HK-2 (cell line): Measurements from ENCODE around the gene KRTAP13-1.
A peak's percentile ranks its signal among the peaks of the same experiment; 100 is the strongest.

ENCODE experiments used
- DNase-seq: peaks from one replicate; pipeline ENCODE4 v3.0.0-alpha.2; 2018; ENCODE audit not compliant: unreplicated experiment

KRTAP13-1 gene

GRCh38 chr21:30395731-30396130, at the start of gene KRTAP13-1:
KRTAP13-1 (plus strand) TSS chr21:30396031; CDS start chr21:30396087, 56 bp downstream.
- DNase-seq, result no peak

- no peak for DNase-seq
These were observed 47.3 kb upstream of the KRTAP13-1 start, which contains the start of gene KRTAP23-1 for GRCh38 chr21:30348506-30348905. KRTAP23-1 (minus strand) TSS chr21:30348606; CDS start chr21:30348606, 0 bp downstream.

- no peak for DNase-seq
These were observed 46.3 kb upstream of the KRTAP13-1 start for GRCh38 chr21:30349572-30349971.

GRCh38 chr21:30351534-30351933, 44.3 kb upstream of the KRTAP13-1 start:
- DNase-seq, result no peak

GRCh38 chr21:30354308-30355005, 41.4 kb upstream of the KRTAP13-1 start:
- no peak for DNase-seq

- DNase-seq, result no peak
These were observed 39.9 kb upstream of the KRTAP13-1 start for GRCh38 chr21:30355906-30356305.

- DNase-seq, result no peak
These were observed 23.6 kb upstream of the KRTAP13-1 start, which contains the start of gene KRTAP13-2 for GRCh38 chr21:30372139-30372770. KRTAP13-2 (minus strand) TSS chr21:30372271; CDS start chr21:30372213, 58 bp downstream.

- no peak for DNase-seq
These were observed 13.6 kb upstream of the KRTAP13-1 start for GRCh38 chr21:30382201-30382600.

- DNase-seq, result no peak
These were observed 4.3 kb upstream of the KRTAP13-1 start for GRCh38 chr21:30391492-30392025.

- DNase-seq, result peak; percentile 46
These were observed 13.1 kb downstream of the KRTAP13-1 start for GRCh38 chr21:30408782-30409494.

- no peak for DNase-seq
These were observed 20.2 kb downstream of the KRTAP13-1 start for GRCh38 chr21:30415993-30416392.

GRCh38 chr21:30425826-30426225, 30.0 kb downstream of the KRTAP13-1 start, which contains the start of gene KRTAP13-3:
KRTAP13-3 (minus strand) TSS chr21:30425926; CDS start chr21:30425912, 14 bp downstream.
- DNase-seq, result no peak

GRCh38 chr21:30426731-30427130, 30.9 kb downstream of the KRTAP13-1 start:
- no peak for DNase-seq

- DNase-seq, result no peak
These were observed 34.4 kb downstream of the KRTAP13-1 start, which contains the start of gene KRTAP13-4 for GRCh38 chr21:30430170-30430655. KRTAP13-4 (plus strand) TSS chr21:30430220; CDS start chr21:30430276, 56 bp downstream.

- DNase-seq, result peak; percentile 24
These were observed 38.3 kb downstream of the KRTAP13-1 start for GRCh38 chr21:30434033-30434631.

- DNase-seq, result no peak
These were observed 41.3 kb downstream of the KRTAP13-1 start for GRCh38 chr21:30437010-30437565.

- DNase-seq, result no peak
These were observed 44.1 kb downstream of the KRTAP13-1 start, which contains the start of gene KRTAP15-1 for GRCh38 chr21:30439975-30440374. KRTAP15-1 (plus strand) TSS chr21:30440275; CDS start chr21:30440328, 53 bp downstream.

- DNase-seq, result no peak
These were observed 47.4 kb downstream of the KRTAP13-1 start for GRCh38 chr21:30443226-30443625.

- DNase-seq, result no peak
These were observed 48.4 kb downstream of the KRTAP13-1 start for GRCh38 chr21:30444204-30444603.
